ENCODE results near the gene GPNMB. TPM values are rescaled to one million over a fixed set of nuclear protein-coding genes. Genes with fewer than 3 reads are reported as not detected.

Gene GPNMB
- total RNA-seq, 4 donors from 2014 or later = 91.3 to 294 (median 143) TPM

GRCh38 chr7:23207884-23208283 is 38.7 kb upstream of the GPNMB start:
- DNase-seq (ENCODE audit: low spot score) (no peak), ATAC-seq (ENCODE audit: low FRiP score) (no peak)

GRCh38 chr7:23208316-23208715 is 38.3 kb upstream of the GPNMB start:
- TF ChIP-seq, protein P1, sequence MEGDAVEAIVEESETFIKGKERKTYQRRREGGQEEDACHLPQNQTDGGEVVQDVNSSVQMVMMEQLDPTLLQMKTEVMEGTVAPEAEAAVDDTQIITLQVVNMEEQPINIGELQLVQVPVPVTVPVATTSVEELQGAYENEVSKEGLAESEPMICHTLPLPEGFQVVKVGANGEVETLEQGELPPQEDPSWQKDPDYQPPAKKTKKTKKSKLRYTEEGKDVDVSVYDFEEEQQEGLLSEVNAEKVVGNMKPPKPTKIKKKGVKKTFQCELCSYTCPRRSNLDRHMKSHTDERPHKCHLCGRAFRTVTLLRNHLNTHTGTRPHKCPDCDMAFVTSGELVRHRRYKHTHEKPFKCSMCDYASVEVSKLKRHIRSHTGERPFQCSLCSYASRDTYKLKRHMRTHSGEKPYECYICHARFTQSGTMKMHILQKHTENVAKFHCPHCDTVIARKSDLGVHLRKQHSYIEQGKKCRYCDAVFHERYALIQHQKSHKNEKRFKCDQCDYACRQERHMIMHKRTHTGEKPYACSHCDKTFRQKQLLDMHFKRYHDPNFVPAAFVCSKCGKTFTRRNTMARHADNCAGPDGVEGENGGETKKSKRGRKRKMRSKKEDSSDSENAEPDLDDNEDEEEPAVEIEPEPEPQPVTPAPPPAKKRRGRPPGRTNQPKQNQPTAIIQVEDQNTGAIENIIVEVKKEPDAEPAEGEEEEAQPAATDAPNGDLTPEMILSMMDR (IDR thresholded peaks at IDR 0.05) = no peak
- DNase-seq (ENCODE audit: low spot score) = no peak
- no peak for ATAC-seq (ENCODE audit: low FRiP score)

More at GRCh38 chr7:23207884-23208283, 38.7 kb upstream of the GPNMB start:
- TF ChIP-seq, protein P1 (IDR thresholded peaks at IDR 0.05) = no peak

GRCh38 chr7:23210506-23210905 is 36.1 kb upstream of the GPNMB start:
- TF ChIP-seq, protein P1 (IDR thresholded peaks at IDR 0.05) = no peak
- ATAC-seq (ENCODE audit: low FRiP score) (no peak), DNase-seq (ENCODE audit: low spot score) (no peak)

DNA sequence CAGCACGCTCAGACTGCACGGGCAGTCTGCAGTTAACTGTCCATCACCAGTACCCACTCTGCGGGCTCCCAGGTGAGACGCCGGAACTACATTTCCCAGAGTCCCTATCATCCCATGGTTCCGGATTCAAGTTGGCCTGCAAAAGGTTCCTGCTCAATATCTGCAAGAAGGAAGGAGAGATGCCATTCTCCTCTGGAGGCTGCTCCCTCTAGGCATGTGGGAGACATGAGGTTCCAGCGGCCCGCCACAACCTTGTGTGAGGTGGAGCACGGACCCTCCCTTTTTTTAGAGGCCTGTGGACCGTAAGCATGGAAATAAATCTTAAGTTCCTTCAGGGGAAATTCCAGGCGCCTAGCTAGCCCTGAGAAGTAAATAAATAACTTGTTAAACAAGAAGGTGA is 35.0 kb upstream of the GPNMB start:
- ATAC-seq (ENCODE audit: low FRiP score) (no peak), DNase-seq (ENCODE audit: low spot score) (no peak)
- TF ChIP-seq, protein P1 (IDR thresholded peaks at IDR 0.05) = no peak

- DNase-seq (ENCODE audit: low spot score) (no peak), ATAC-seq (ENCODE audit: low FRiP score) (no peak)
- TF ChIP-seq, protein P1 (IDR thresholded peaks at IDR 0.05) = no peak
Observed at GRCh38 chr7:23212395-23212794, 34.2 kb upstream of the GPNMB start.

- DNase-seq (ENCODE audit: low spot score) (no peak), ATAC-seq (ENCODE audit: low FRiP score) (no peak)
- TF ChIP-seq, protein P1 (IDR thresholded peaks at IDR 0.05) = no peak
Observed at GRCh38 chr7:23212841-23213240, 33.7 kb upstream of the GPNMB start.

GRCh38 chr7:23213755-23214154 is 32.8 kb upstream of the GPNMB start:
- TF ChIP-seq, protein P1 (IDR thresholded peaks at IDR 0.05) = no peak
- ATAC-seq (ENCODE audit: low FRiP score) (no peak), DNase-seq (ENCODE audit: low spot score) (no peak)

All from omental fat pad (tissue), 4 donors.